Stimulated activated CD4-positive, alpha-beta T cell treated with anti-CD3 and anti-CD28 coated beads, Interleukin-2, amount 100 ng/mL, for 48 hours (primary cell): ENCODE data around the gene LEFTY1.

Experiments used
- DNase-seq, 2 donors: peaks; one replicate each; pipeline ENCODE4 v3.0.0-alpha.2; 2020

LEFTY1 gene

DNA sequence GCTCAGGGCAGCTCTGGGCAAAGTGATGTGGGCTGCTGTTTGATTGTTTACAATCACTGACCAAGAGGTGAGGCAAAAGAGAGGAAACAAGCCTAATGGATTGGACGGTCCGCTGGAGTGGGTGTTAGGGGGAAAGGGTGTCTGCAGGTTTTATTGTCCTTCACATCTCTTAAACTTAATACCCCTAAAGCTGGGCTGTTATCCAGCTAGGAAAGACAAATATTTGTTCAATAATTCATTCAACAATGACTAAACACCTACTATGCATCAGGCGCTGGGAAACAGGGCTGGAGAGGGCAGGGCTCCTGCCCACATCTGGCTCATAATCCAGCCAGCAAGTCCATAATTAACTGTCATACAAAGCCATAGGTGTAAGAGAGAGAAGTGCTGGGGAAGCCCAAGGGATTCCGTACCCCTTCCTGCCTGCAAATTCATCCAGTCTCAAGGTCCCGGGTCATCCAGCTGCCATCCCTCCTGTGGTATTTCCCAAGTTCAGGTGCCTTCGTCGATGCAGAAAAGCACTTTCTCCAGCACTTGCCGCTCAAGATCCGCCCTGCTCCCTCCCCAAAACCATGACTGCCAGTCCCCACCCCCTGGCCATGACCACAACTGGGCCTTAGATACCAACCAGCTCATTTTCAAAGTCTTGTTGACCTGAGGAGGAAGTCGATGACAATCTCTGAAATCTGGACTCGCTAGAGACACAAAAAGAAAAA lies 17.4 kb downstream of the LEFTY1 start:
- DNase-seq: no peak

- DNase-seq: no peak
These were observed 18.0 kb downstream of the LEFTY1 start for GRCh38 chr1:225870911-225871310.

DNA sequence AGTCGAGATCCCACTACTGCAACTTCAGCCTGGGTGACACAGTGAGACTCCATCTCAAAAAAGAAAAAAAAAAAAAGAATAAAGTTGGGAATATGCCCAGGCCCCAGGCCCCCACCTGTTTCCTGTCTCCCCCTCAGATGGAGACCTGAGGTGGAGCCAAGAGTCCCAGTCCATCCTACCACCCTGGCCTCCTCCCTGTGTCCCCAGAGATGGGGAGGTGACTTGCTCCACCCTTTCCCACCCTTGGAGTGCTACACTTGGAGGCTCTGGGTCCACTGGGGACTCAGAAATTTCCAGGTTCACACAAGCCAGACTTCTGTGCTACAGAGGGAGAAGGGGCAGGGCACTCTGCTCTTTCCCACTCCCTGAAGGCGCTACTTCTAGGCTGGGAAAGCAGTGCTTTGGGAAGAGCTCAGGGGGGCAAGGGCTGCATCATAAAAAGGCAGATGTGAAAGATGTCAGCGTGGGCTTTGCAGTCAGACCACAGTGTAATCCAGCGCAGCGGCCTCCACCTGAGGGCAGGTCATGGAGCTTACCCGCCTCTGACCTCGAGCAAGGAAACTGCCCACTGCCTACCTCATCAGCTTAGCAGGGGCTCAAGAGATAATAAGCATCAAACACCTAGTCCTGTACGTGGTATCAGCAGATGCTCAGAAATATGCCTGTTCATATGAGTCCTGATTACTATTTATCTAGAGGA lies 20.2 kb downstream of the LEFTY1 start:
- no peak for DNase-seq

- DNase-seq: no peak
These were observed 22.0 kb downstream of the LEFTY1 start for GRCh38 chr1:225866981-225867380.

DNA sequence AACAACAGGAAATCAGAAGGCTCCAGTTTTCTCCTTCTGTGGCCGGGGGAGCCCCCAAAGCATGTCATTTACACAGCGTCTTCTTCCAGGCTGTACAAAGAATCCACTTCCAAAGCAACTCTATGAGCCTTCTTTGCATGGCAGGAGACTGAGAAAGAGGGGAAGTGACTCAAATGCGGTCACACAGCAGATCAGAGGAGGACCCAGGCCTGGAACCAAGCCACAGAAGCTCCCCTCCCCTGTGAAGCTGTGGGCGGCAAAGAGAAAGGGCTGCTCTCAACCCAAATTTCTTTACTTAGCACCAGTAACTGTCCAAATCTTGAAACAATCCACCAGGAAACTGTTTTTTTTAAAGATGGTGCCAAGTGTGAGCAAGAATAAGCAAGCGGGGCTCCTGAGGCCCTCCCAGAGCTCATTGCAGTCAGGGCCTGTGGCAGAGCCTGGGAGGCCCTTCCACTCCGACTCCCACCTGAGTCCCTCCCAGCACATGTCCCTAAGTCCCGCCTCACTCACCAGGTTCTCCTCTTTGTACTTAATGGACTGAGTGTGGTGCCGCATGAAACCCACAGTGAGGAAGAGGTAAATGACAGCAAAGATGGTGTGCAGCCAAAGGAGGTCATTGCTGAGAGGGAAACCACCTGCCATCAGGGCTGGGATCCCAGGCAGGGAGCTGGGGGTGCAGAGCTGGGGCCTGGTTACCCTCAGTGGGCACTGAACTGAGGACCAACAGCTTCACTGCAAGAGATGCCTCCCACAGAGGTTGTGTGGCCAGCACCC lies 22.7 kb downstream of the LEFTY1 start:
- DNase-seq: peak; percentile 55 to 62

GRCh38 chr1:225865514-225865913 lies 23.4 kb downstream of the LEFTY1 start:
- no peak for DNase-seq

DNA sequence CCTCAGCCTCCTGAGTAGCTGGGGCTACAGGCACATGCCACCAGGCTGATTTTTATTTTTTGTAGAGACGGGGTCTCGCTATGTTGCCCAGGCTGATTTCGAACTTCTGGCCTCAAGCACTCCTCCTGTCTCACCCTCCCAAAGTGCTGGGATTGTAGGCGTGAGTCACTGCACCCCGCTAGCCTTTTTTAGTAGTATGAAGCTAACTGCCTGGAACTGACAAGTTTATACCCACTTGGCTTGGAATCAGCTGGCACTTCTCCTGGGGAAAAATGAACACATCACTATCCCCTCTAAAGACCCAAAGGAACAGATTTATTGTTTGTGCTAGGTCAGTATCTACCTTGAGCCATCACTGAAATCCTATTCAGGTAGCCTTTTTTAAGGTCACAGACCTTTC lies 25.8 kb downstream of the LEFTY1 start:
- no peak for DNase-seq

DNA sequence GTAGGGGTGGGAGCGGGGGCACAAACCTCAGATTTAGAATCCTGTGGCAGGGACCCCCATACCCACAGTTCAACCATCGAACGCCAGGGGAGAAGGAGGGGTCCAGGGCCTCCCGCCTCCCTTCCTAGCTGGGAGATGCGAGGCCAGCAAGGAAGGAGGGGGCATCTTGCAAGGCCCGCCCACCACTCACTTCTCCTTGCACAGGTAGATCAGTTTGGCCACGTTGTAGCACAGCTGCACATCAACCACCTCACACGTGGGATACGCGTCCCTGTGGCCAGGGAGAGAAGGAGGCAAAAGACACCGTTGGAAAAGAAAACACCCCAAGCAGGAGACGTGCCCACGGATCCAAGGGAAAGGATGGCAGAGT lies 26.4 kb downstream of the LEFTY1 start:
- no peak for DNase-seq

DNA sequence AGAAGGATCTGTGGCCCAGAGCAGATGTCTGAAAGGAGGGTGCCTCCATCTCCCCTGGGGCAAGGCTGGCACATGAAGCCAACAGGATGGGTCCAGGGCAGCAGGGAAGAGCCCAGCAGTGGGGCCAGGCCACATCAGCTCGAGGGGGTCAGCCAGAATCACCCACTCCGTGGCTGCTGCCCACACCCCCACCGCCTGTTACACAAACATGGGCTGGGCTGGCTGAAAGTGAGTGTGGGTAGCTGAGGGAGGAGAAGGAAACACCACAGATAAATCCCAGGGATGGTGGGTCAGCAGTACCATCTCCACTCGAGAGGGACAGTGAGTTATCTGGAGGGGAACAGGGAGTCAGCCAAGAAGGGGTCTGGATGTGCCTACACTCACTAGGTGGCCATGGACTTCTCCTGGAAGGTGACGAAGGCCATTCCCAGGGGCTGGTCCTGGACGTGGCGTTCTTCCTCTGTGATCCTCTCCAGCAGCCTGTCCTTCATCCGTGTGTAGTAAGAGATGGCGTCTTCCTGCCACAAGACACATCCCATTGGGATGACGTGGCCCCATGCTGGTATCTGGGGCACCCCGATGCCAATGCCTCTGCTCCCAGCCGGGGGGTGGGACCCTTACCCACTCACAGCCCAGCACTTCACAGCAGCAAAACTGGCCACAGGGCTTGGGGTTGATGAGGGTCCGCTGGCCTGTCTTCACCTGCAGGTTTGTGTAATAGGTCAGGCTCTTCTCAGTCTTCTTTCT lies 26.9 kb downstream of the LEFTY1 start:
- no peak for DNase-seq

DNA sequence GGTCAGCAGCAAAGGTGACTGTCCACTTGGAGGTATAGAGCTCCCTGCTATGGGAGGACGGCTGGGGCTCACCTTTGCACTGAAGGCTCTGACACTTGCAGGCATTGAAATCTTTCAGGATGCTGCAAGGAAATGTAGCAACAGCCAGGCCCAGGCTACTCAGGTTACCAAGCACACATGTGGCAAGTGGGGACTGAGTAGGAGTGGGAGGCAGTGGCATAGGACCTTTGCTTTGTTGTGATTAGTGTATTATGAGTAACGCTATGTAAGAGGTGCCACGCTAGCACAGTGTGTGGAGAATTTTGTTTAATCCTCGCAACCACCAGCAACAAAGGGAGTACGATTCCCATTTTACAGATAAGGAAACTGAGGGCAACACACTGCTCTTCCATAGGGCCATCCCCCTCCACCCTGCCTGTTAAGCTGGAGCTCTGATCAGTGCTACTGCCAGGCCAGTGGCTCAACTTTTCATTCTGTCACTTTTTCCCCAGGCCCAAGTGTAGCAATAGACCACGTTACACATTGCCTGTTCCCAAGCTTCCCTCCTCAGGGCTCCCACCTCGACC lies 28.0 kb downstream of the LEFTY1 start:
- DNase-seq: no peak

DNA sequence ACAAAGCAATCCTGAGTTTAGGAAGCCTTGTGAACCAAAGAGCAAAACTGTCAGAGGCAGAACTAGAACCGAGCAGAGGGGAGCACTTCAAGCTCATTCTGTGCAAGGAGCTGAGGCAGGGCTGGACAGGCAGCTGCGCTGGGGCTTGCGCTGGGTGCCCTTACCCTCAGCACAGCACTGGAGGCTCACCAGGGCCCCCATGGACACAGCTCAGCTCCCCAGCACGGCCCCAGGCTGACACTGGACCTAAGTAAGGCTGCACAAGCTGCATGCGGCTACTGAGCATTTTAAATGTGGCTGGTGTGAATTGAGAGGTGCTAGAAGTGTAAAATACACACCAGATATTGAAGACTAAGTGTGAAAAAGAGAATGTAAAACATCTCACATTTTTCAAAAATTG lies 28.8 kb downstream of the LEFTY1 start:
- no peak for DNase-seq

DNA sequence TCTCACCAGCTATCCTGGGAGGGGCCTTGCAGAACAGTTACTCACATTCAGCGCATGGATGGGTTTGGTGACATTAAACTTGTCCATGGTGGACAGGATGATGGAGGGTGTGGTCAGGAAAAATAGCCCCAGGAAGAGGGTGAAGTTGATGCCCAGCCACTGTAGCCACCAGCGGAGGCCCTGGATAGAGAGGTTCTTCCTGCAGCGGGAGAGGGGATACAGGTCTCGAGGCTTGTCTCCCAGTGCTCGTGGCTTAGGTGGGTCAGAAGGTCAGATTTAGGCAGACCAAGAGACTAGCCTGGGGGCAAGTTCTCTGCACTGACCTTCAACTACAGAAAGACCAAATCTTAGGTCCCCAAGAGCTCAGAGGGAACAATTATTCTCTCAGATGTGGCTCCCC lies 29.8 kb downstream of the LEFTY1 start:
- no peak for DNase-seq

GRCh38 chr1:225857256-225857655 lies 31.7 kb downstream of the LEFTY1 start:
- no peak for DNase-seq

- DNase-seq: no peak
These were observed 33.2 kb downstream of the LEFTY1 start for GRCh38 chr1:225855503-225856300.

GRCh38 chr1:225853441-225853840 lies 35.5 kb downstream of the LEFTY1 start:
- DNase-seq: no peak

GRCh38 chr1:225852413-225853124 lies 36.4 kb downstream of the LEFTY1 start:
- DNase-seq: no peak

GRCh38 chr1:225851805-225852204 lies 37.1 kb downstream of the LEFTY1 start:
- DNase-seq: no peak

- DNase-seq: no peak
These were observed 38.6 kb downstream of the LEFTY1 start for GRCh38 chr1:225850370-225850769.

GRCh38 chr1:225849925-225850324 lies 39.0 kb downstream of the LEFTY1 start:
- DNase-seq: no peak

DNA sequence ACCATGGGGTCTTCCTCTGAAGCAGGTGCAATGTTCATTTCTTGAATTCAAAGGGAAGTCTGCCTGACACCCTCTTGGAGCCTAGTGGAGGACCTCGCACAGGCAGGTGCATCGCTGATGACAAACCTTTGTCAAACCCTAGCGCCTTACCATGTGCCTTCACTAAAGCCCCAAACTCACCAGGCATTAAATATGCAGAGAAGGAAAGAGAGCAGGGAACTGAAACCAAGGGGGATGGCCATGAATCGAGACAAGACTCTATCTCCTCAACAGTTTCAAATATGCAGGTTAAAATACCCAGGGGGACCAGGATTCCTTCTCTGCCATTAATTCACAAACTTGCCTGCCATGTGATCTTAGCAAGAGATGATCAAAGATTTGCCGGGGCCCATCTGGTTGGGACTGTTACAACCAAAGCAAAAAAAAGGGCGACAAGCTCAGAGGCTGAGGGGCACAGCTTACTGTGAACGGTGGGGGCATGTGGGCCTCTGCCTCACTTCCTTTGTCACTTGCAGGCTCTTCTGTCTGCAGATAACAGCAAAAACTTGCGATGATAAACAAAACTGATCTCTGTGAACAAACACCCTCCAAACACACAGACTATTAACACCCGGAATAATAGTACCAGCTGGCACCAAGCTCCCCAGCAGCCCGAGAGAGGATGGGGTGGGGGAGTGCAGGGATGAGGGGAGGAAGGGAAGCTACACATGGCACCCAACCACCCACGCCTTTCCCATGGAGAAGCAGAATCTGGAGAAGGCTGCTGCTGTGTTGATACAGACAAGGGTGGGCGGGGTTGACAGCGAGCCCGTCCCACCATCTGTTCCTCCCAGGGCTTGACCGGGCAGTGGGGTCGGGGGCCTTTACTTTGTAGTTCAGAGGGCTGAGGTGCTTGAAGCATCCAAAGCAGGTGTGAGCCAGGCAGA lies 40.7 kb downstream of the LEFTY1 start:
- DNase-seq: no peak
